H1 (cell line): Measurements from ENCODE around the gene GJA8.

ENCODE experiments used
- ATF2 ChIP-seq: IDR thresholded peaks from 2 replicates; pipeline ENCODE4 v1.6.1; 2012; ENCODE audit warnings: low read length, inconsistent platforms
- CTCF ChIP-seq, 3 experiments: IDR thresholded peaks; 1 replicate in 2 of 3; 2 replicates in 1 of 3; pipeline versions ENCODE4 v1.5.1 to v1.6.1; 2011; ENCODE audit warnings: low read length in 3 of 3, mild to moderate bottlenecking in 3 of 3, inconsistent platforms in 2 of 3, low read depth in 1 of 3, moderate library complexity in 1 of 3; ENCODE audit not compliant: insufficient read depth in 1 of 3; ENCODE audit errors: control extremely low read depth in 1 of 3
- JUN ChIP-seq: IDR thresholded peaks from 2 replicates; pipeline ENCODE4 v1.6.1; 2011; ENCODE audit warnings: low read depth, mild to moderate bottlenecking, improper control_type of control experiment, low read length
- SUZ12 ChIP-seq: fragments of 200-600 bp; sonication (generic); IDR thresholded peaks from 2 replicates; pipeline ENCODE4 v1.6.1; 2012; ENCODE audit warnings: mild to moderate bottlenecking, inconsistent platforms, low read length, moderate library complexity, mixed read lengths

- TF ChIP-seq JUN, result no peak
- no peak for TF ChIP-seq ATF2
- TF ChIP-seq SUZ12, result no peak
- TF ChIP-seq CTCF (IDR thresholded peaks at IDR 0.05; ENCODE audit: control extremely low read depth in 1 of 3, insufficient read depth in 1 of 3, low read depth in 1 of 3, low read length in 3 of 3), result peak; percentile 23 to 93 (median 82)
Measured at GRCh38 chr1:147892731-147893214, 9.8 kb upstream of the GJA8 start.
